Panc1 (cell line): ENCODE data around the gene TTF2. TPM values are rescaled to one million over a fixed set of nuclear protein-coding genes. Genes with fewer than 3 reads are reported as not detected.

ENCODE experiments used
- ATAC-seq: fragments of 200-7000 bp; cut with Tn5 transposase; 2 replicates; pipeline ENCODE4 v1.9.1; 2020; ENCODE audit warnings: mild to moderate bottlenecking, moderate library complexity
- BruUV-seq: library from RNA; stranded (reverse); fragments of 400-500 nt; replicated peaks from 2 replicates; lab custom pipeline; 2021; lab: Mats Ljungman, UMichigan
- CTCF ChIA-PET: fragments of 300-600 bp; sonication (Branson Sonifier 250); formaldehyde crosslinking; loops from one replicate; lab custom pipeline; 2022; ENCODE audit warnings: antibody characterized with exemption; lab: Charles Lee
- POLR2A ChIA-PET: fragments of 300-600 bp; sonication (Branson Sonifier 250); formaldehyde crosslinking; loops from one replicate; lab custom pipeline; 2022; ENCODE audit warnings: antibody characterized with exemption; lab: Charles Lee
- DNase-seq: peaks from one replicate; pipeline ENCODE4 v3.0.0-alpha.2; 2010; ENCODE audit warnings: low read depth, low spot score
- H3K27ac ChIP-seq: 2 replicates; pipeline ENCODE4 v1.5.1; 2011; ENCODE audit warnings: mild to moderate bottlenecking, low read length, inconsistent platforms
- H3K27me3 ChIP-seq: fragments of 200-500 bp; sonication (Bioruptor generic); 2 replicates; pipeline ENCODE4 v1.6.0; 2014; ENCODE audit warnings: low read length, inconsistent platforms; ENCODE audit not compliant: control insufficient read depth, insufficient read depth
- H3K36me3 ChIP-seq: fragments of 200-500 bp; sonication (Bioruptor generic); 2 replicates; pipeline ENCODE4 v1.5.1; 2014; ENCODE audit warnings: inconsistent platforms, mild to moderate bottlenecking, low read length, moderate library complexity; ENCODE audit not compliant: control insufficient read depth, insufficient read depth
- H3K4me1 ChIP-seq: 2 replicates; pipeline ENCODE4 v1.5.1; 2011; ENCODE audit warnings: inconsistent platforms, mild to moderate bottlenecking, low read length, moderate library complexity; ENCODE audit not compliant: control insufficient read depth, insufficient read depth
- H3K4me3 ChIP-seq, 2 experiments: 2 replicates each; pipeline ENCODE4 v1.5.1; 2011 to 2012; ENCODE audit warnings: low read depth in 2 of 2, low read length in 2 of 2, mild to moderate bottlenecking in 2 of 2, inconsistent platforms in 1 of 2, moderate library complexity in 1 of 2
- H3K9me3 ChIP-seq: fragments of 200-500 bp; sonication (Bioruptor generic); 2 replicates; pipeline ENCODE4 v1.5.1; 2014; ENCODE audit warnings: low read depth, mild to moderate bottlenecking, inconsistent platforms, low read length, moderate library complexity; ENCODE audit not compliant: control insufficient read depth, insufficient read depth
- POLR2AphosphoS5 ChIP-seq: IDR thresholded peaks from 2 replicates; pipeline ENCODE4 v1.6.1; 2012; ENCODE audit warnings: mild to moderate bottlenecking, low read depth, low read length, moderate library complexity
- SIN3A ChIP-seq: IDR thresholded peaks from 2 replicates; pipeline ENCODE4 v1.6.1; 2012; ENCODE audit warnings: low read depth, mild to moderate bottlenecking, low read length, moderate library complexity, borderline replicate concordance; ENCODE audit not compliant: insufficient read depth
- TCF7L2 ChIP-seq: IDR thresholded peaks from 2 replicates; pipeline ENCODE4 v1.6.1; 2011; ENCODE audit warnings: mild to moderate bottlenecking, low read depth, low read length, inconsistent platforms
- in situ Hi-C: cut with HindIII; loops from 2 replicates; pipeline ENCODE4 v1.10.0; 2016; ENCODE audit warnings: low sequenced_read_pairs, low pct_unique_long_range_greater_than_20kb
- intact Hi-C: fragments of 100-400 bp; cut with micrococcal nuclease; formaldehyde crosslinking; loops from one replicate; pipeline ENCODE4 v1.10.0; 2022; ENCODE audit not compliant: unreplicated experiment
- total RNA-seq: library from RNA; stranded (reverse); gene quantifications from one replicate; pipeline ENCODE4 v1.2.1, GENCODE V29; 2021; ENCODE audit not compliant: unreplicated experiment
- TF ChIP-seq, protein P1 (sequence below): fragments of 450-650 bp; IDR thresholded peaks from 2 replicates; pipeline ENCODE4 v1.5.1; 2017; ENCODE audit warnings: mild to moderate bottlenecking
- TF ChIP-seq, protein P2 (sequence below), 2 experiments: IDR thresholded peaks; 2 replicates each; pipeline ENCODE4 v1.6.1; 2011 to 2012; ENCODE audit warnings: low read depth in 2 of 2, control low read depth in 1 of 2, low read length in 1 of 2, mild to moderate bottlenecking in 1 of 2, moderate library complexity in 1 of 2; ENCODE audit not compliant: insufficient read depth in 1 of 2

The TTF2 gene
- total RNA-seq, 1 experiment from 2014 or later, result 32.7 TPM

DNA sequence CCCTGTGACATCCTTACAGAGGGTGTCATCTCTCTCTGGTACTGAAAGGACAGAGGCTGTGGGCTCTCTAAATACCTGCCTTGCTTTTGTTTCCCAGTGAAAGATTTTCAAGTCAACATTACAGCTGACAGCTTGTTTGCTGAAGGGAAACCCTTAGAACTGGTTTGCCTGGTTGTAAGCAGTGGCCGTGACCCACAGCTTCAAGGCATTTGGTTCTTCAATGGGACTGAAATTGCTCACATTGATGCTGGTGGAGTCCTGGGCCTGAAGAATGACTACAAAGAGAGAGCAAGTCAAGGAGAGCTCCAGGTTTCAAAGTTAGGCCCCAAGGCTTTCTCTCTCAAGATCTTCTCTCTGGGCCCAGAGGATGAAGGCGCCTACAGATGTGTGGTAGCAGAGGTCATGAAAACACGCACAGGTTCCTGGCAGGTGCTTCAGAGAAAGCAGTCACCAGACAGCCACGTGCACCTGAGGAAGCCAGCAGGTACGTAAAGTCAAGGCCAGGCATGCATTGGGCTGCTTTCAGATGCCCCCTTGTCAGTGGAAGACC lies 46.7 kb upstream of the TTF2 start:
- intact Hi-C loops, result no loop called here
- Histone ChIP-seq H3K27ac (no peak overlapping the region), H3K36me3 (no peaks in the 10 kb centered on the region), H3K9me3 (no peaks in the 10 kb centered on the region), H3K4me3 (no peak overlapping the region), H3K4me1 (no peaks in the 10 kb centered on the region), H3K27me3 (peaks cover 2% of the 10 kb centered on the region)
- ChIA-PET CTCF (no interaction called here), POLR2A (no interaction called here)
- DNase-seq, result no peak
- no peak for TF ChIP-seq POLR2AphosphoS5
- no peak for TF ChIP-seq SIN3A
- TF ChIP-seq, protein P1, sequence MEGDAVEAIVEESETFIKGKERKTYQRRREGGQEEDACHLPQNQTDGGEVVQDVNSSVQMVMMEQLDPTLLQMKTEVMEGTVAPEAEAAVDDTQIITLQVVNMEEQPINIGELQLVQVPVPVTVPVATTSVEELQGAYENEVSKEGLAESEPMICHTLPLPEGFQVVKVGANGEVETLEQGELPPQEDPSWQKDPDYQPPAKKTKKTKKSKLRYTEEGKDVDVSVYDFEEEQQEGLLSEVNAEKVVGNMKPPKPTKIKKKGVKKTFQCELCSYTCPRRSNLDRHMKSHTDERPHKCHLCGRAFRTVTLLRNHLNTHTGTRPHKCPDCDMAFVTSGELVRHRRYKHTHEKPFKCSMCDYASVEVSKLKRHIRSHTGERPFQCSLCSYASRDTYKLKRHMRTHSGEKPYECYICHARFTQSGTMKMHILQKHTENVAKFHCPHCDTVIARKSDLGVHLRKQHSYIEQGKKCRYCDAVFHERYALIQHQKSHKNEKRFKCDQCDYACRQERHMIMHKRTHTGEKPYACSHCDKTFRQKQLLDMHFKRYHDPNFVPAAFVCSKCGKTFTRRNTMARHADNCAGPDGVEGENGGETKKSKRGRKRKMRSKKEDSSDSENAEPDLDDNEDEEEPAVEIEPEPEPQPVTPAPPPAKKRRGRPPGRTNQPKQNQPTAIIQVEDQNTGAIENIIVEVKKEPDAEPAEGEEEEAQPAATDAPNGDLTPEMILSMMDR, result no peak
- no peak for TF ChIP-seq TCF7L2
- BruUV-seq, result no TSS peak
- no peak for ATAC-seq
- in situ Hi-C loops, result no loop called here

DNA sequence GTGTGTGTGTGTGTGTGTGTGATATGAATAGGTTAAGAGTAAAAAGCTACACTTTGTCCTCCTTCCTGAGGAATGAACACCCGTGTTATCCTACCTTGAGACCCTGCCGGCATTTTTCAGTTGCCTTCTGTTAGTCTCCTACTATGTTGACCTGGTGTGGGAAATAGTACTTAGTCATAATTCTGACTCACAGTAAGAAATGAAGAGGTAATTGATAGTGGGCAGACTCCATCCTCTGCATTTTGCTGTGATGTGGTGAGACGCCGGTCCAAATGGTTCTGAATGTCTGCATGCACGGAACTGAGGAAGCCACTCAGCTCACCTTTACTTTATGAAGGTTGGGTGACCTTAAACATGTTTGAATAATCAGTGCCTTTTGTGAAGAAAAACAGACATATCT lies 45.9 kb upstream of the TTF2 start:
- H3K4me3 ChIP-seq, result no peak overlapping the region
- TF ChIP-seq SIN3A, result no peak
- TF ChIP-seq, protein P2, sequence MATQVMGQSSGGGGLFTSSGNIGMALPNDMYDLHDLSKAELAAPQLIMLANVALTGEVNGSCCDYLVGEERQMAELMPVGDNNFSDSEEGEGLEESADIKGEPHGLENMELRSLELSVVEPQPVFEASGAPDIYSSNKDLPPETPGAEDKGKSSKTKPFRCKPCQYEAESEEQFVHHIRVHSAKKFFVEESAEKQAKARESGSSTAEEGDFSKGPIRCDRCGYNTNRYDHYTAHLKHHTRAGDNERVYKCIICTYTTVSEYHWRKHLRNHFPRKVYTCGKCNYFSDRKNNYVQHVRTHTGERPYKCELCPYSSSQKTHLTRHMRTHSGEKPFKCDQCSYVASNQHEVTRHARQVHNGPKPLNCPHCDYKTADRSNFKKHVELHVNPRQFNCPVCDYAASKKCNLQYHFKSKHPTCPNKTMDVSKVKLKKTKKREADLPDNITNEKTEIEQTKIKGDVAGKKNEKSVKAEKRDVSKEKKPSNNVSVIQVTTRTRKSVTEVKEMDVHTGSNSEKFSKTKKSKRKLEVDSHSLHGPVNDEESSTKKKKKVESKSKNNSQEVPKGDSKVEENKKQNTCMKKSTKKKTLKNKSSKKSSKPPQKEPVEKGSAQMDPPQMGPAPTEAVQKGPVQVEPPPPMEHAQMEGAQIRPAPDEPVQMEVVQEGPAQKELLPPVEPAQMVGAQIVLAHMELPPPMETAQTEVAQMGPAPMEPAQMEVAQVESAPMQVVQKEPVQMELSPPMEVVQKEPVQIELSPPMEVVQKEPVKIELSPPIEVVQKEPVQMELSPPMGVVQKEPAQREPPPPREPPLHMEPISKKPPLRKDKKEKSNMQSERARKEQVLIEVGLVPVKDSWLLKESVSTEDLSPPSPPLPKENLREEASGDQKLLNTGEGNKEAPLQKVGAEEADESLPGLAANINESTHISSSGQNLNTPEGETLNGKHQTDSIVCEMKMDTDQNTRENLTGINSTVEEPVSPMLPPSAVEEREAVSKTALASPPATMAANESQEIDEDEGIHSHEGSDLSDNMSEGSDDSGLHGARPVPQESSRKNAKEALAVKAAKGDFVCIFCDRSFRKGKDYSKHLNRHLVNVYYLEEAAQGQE (IDR thresholded peaks at IDR 0.05; ENCODE audit: insufficient read depth in 1 of 2, low read depth in 2 of 2, low read length in 1 of 2), result no peak
- H3K9me3 ChIP-seq, result no peaks in the 10 kb centered on the region
- in situ Hi-C loops, result no loop called here
- H3K36me3 ChIP-seq, result no peaks in the 10 kb centered on the region
- ChIA-PET POLR2A (no interaction called here), CTCF (no interaction called here)
- H3K4me1 ChIP-seq, result no peaks in the 10 kb centered on the region
- no TSS peak for BruUV-seq
- DNase-seq, result no peak
- peaks cover 2% of the 10 kb centered on the region for H3K27me3 ChIP-seq
- intact Hi-C loops, result no loop called here
- H3K27ac ChIP-seq, result no peak overlapping the region
- ATAC-seq, result no peak

DNA sequence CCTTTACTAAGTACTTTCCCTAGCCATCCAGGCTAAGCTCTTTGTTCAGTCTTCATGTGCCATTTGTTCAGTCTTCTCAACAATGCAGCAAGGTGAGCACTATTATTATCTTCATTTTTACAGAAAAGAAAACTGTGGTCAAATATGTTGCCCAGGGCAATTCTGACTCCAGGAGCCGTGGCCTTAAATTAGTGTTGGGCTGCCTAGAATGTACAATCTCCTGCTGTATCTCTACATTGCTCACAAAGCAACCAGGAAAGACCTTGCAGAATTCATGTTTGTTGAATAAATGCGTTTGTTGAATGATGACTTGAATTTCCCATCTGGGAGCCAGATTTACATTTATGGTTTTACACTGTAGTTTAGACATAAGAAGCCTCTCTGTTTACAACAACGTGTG lies 44.4 kb upstream of the TTF2 start:
- Histone ChIP-seq H3K27me3 (peaks cover 2% of the 10 kb centered on the region), H3K4me1 (no peaks in the 10 kb centered on the region), H3K36me3 (no peaks in the 10 kb centered on the region), H3K9me3 (no peaks in the 10 kb centered on the region), H3K4me3 (no peak overlapping the region), H3K27ac (no peak overlapping the region)
- no peak for ATAC-seq
- no peak for TF ChIP-seq TCF7L2
- TF ChIP-seq, protein P1, result no peak
- TF ChIP-seq POLR2AphosphoS5, result no peak
- TF ChIP-seq, protein P2 (IDR thresholded peaks at IDR 0.05; ENCODE audit: insufficient read depth in 1 of 2, low read depth in 2 of 2, low read length in 1 of 2), result no peak
- TF ChIP-seq SIN3A, result no peak
- intact Hi-C loops (no loop called here), in situ Hi-C loops (no loop called here)
- POLR2A ChIA-PET, result no interaction called here
- BruUV-seq, result no TSS peak
- DNase-seq, result no peak
- CTCF ChIA-PET, result no interaction called here
